SKM-1 treated with dmso at 0.1 percent for 144 hours (cell line): ENCODE measurements around the gene TRMT10B.
"Not testable (repeated sequence)": the region's sequence is repeated elsewhere in the genome, so short reads cannot be mapped to it uniquely, and the experiment has no call there.

ENCODE experiments used
- DNase-seq: peaks from one replicate; lab custom pipeline; 2025; ENCODE audit not compliant: unreplicated experiment; lab: John Stamatoyannopoulos, UW

The TRMT10B gene

DNA sequence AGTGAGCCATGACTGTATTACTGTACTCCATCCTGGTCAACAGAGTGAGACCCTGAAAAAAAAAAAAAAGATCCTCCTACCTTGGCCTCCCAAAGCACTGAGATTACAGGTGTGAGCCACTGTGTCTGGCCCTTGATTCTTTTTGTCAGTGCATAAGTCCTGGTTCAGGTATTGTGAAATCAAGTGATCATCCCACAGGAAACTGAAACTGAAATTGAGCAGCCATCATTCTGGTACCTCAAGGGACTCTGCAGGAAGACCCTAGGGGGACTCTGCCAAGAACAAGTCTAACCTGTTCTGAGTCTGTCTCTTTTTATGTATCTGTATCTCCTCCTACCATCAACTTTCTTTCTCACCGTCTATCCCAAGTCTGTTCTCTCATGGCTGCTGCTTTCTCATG lies 45.1 kb downstream of the TRMT10B start:
- no peak for DNase-seq

DNA sequence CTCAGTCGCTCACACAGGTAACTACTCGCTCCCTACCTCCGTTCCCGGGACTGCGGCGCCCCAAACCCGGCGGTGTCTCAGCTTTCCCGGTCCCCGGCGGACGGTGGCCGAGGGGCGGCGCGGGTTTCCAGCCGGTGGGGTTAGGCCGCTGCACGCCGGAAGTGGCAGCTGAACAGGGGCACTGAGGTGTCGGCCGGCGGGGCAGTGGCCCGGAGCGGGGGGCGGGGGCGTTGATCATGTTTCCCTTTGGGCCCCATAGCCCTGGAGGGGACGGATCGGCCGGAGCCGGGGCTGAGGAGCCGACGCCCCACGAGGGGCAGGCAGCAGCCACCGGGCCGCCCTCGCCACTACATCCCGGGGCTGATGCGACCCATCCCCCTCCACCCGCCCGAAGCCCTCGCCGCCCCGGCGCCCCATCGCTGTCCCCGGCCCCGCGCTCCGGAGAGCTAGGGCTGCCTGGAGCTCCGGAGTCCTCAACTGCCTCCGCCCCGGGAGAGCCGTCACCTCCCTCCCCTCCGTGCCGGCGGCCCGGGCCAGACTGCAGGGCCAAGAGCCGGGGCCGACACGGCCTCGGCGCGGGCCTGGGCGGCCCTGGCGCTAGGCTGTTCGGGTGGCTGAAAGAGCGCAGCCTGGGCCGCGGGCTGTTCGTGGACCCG lies 47.2 kb downstream of the TRMT10B start, which contains the start of gene DCAF10:
Gene DCAF10, plus strand, starts transcription at position 167 of the 656 bp plus-strand sequence. Its CDS starts 70 bp downstream, at position 237.
- DNase-seq = peak; percentile 67

DNA sequence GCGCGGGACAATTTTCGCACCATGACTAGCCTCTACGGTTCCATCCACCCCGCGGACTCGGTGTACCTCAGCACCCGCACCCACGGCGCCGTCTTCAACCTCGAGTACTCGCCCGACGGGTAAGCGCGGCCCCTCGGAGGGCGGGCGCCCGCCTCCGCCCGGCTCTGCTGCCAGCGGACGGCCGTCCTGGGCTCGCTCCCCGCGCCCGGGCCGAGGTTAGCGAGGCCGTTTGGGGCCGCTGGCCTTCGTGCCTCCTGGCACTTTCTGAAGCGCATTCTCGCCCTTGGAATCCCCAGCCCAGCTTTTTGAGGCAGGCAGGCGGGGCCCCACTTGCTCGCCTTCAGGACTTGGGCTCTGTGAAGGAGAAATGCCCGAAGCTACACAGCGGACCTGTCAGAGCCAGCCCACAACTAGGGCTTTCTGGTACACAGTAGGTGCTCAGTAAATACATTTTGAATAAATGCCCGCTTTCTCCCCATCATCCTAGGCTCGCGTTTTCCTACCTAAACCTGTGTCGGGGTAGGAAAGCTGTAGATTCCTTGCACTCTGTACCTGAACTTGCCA lies 47.8 kb downstream of the TRMT10B start:
- no peak for DNase-seq

DNA sequence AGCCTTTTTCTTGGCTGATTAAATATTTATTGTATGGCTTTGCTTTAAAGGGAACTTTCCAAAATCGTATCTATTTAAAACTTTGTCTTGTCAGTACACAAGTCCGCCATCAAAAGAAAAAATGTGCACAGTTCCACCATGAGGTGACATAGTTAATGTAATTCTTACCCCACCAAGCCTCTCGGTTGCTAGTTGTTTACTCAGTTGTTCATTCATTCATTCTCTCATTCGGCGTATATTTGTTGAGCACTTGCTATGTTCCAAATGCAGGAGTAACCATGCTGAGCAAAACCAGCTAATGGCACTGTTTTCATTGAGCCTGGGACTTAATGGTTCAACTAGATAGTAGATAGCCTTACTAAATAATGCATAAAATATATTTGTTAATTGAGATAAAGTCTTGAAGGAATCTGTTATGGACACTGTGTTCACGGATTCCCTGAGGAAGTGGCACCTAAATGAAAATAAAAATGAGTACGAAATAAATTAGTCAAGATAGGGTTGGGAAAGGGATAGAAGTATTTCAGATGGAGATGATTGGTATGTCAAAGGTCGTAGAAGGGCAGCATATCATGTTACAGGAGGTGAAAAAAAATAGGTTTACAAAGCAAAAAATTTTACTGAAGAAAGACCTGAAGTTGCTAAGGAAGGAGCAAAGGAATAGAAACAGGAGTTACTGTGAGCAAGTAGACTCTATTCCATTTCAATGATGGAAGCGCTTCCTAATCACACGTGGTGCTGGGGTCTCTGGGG lies 48.5 kb downstream of the TRMT10B start:
- DNase-seq = no peak

DNA sequence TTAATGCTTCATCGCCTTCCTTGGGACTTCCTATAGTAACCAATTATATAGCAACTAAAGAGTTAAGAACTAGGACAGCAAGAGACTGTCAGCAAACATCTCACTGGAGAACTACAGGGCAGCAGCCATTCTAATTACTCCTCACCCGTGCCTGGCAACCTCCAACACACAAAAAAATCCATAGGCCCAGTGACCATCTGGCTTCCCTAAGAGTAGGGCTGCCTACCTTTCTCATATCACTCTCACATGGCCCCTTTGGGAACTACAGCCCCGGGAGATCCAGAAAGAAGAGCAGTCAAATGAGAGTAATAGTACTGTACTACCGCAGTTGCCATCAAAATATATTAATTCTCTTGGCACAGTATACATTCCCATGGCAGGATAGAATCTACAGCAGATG lies 52.7 kb downstream of the TRMT10B start:
- no peak for DNase-seq

DNA sequence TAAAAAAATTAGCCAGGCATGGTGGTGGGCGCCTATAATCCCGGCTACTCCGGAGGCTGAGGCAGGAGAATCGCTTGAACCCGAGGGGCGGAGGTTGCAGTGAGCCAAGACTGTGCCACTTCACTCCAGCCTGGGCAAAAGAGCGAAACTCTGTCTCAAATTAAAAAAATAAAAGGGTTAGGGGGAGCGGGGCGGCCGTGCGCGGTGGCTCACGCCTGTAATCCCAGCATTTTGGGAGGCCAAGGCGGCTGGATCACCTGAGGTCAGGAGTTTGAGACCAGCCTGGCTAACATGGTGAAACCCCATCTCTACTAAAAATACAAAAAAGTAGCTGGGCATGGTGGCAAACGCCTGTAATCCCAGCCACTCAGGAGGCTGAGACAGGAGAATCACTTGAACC lies 56.1 kb downstream of the TRMT10B start:
- DNase-seq = not testable (repeated sequence)

DNA sequence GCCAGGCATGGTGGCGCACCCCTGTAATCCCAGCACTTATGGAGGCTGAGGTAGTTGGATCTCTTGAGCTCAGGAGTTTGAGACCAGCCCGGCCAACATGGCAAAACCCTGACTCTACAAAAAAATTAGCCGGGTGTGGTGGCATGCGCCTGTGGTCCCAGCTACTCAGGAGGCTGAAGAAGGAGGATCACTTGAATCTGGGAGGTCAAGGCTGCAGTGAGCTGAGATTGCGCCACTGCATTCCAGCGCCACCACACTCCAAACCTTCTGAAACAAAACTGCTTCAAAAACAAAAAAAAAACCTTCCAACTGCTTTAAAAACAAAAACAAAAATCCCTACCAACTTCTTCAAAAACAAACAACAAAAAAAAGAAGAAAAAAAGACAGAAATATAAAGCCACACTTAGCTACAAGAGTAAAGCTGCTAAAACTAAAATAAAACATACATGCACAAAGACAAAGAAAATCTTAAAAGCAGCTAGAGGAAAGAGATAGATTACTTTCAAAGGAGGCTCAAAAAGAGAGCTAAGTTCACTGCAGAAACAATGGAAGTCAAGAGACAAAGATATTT lies 58.4 kb downstream of the TRMT10B start:
- no peak for DNase-seq

DNA sequence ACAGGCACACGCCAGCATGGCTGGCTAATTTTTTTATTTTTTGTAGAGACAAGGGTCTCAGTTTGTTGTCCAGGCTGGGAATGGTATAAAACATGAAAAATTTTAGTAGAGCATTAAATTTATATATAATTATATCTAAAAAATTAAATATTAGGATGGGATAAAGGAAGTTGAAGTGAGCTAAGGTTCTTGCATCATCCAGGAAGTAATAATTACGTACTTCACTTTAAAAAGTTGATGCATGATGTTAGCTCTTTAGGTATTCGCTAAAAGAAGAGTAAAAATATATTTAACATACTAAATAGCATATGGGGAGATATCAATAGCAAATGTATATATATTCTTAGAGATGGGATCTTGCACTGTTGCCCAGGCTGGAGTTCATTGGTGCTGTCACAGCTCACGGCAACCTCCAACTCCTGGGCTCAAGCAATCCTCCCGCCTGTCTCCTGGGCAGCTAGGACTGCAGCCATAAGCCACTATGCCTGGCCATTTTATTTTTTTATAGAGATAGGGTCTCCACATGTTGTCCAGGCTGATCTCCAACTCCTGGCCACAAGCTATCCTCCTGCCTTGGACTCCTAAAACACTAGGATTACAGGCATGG lies 59.3 kb downstream of the TRMT10B start:
- no peak for DNase-seq

DNA sequence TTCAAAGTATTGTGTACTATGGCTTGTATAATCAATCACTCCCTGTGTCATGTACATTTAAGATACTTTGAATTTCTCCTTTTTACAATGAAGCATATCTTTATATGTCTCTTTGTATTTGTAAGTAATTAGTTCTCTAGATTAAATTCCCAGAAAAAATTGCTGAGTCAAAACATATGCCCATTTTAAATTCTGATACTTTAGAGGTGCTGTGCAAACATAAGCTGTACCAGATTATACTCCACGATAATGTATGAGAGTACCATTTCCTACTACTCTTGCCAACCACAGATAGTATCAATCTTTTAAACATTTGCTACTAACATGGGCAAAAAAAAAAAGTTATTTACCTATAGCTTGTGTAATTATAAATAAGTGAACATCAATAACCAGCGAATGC lies 65.2 kb downstream of the TRMT10B start:
- DNase-seq = no peak

DNA sequence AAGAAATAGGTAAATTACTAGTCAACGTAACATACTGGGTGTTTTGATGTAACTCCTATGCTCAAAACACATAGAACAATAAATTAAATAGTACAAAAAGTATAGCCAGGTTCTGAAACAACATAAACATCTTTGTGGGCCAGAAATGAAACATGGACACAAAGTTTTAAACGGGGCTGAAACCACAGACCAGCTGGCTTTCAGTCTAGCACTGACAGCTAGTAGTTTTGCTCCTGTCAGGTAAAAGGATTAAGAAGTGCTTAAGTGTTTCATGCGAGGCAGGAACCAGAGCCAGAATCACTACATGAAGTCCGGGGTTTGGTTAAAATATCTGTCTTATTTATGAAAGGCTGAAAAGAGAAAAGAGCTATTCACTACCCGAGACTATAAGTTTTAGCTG lies 66.5 kb downstream of the TRMT10B start:
- DNase-seq = no peak

DNA sequence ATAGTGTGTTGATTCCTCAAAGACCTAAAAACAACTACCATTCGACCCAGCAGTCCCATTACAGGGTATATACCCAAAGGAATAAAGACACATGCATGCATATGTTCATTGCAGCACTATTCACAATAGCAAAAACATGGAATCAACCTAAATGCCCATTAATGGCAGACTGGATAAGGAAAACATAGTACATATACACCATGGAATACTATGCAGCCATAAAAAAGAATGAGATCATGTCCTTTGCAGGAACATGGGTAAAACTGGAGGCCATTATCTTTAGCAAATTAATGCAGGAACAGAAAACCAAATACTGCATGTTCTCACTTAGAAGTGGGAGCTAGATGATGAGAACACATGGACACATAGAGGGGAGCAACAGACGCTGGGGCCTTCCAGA lies 71.6 kb downstream of the TRMT10B start:
- not testable (repeated sequence) for DNase-seq

DNA sequence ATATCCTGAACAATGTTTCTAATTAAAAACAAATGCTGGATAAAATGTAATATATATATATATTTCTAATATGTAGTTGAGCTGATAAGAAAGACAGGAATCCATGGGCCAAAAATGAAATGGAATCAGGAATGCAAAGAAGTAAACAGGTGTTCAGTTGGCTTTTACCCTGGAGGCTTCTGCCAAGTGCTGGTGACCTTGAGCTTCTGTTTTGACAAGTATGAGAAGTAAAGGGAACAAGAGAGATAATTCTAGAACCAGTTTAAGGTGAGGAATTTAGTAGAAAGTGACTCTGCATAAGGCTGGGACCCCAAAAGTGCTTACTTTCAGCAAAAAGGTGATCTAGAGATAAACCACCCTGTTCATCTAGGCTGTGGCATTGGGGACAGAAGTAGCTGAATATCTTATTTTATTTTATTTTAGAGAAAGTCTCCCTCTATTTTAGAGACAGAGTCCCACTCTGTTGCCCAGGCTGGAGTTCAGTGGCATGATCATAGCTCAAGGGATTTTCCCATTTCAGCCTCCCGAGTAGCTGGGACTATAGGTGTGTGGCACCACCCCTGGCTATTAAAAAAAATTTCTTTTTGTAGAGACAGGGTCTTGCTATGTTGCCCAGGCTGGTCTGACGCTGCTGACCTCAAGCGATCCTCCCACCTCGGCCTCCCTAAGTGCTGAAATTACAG lies 74.0 kb downstream of the TRMT10B start:
- DNase-seq = no peak
